AG09309 (cell line): ENCODE results near the gene GRM2.

Experiments
- DNase-seq: peaks from one replicate; pipeline ENCODE4 v3.0.0-alpha.2; 2010; ENCODE audit warnings: low read depth
- H3K4me3 ChIP-seq: 2 replicates; pipeline ENCODE4 v1.5.1; 2011; ENCODE audit warnings: mild to moderate bottlenecking, low read depth, low read length, moderate library complexity; ENCODE audit not compliant: control insufficient read depth
- TF ChIP-seq, protein P1 (sequence below): IDR thresholded peaks from 2 replicates; pipeline ENCODE4 v1.5.1; 2011; ENCODE audit warnings: mild to moderate bottlenecking, low read depth, low read length, inconsistent platforms; ENCODE audit not compliant: insufficient read depth, control insufficient read depth; ENCODE audit errors: missing control alignments

The GRM2 gene

DNA sequence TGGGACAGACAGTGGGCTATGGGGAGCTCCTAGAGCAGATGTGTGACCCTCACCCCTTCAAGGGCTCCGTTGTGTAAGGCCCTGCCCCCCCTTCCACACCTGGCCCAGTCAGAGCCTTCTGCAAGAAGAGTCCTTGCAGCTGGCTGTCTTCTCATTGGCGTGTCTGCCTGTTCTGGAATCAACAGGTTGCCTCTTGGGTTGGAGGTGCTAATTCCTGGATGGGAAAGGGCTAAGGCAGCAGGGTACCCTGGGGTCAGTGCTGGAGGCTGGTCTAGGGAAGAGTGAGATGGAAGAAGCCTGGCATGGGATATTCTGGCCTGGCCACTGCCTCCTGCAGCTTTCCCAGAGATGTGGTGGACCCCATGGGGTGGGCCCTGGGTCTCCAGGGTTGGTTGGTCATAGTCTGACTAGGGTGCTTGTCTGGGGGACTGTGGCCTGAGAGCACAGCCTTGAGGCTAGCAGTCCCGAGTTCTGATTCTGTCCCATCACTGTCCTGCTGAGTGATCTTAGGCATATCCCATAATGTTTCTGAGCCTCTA lies 30.7 kb upstream of the GRM2 start:
- TF ChIP-seq, protein P1, sequence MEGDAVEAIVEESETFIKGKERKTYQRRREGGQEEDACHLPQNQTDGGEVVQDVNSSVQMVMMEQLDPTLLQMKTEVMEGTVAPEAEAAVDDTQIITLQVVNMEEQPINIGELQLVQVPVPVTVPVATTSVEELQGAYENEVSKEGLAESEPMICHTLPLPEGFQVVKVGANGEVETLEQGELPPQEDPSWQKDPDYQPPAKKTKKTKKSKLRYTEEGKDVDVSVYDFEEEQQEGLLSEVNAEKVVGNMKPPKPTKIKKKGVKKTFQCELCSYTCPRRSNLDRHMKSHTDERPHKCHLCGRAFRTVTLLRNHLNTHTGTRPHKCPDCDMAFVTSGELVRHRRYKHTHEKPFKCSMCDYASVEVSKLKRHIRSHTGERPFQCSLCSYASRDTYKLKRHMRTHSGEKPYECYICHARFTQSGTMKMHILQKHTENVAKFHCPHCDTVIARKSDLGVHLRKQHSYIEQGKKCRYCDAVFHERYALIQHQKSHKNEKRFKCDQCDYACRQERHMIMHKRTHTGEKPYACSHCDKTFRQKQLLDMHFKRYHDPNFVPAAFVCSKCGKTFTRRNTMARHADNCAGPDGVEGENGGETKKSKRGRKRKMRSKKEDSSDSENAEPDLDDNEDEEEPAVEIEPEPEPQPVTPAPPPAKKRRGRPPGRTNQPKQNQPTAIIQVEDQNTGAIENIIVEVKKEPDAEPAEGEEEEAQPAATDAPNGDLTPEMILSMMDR, result no peak
- no peak for DNase-seq
- no peak overlapping the region for H3K4me3 ChIP-seq

DNA sequence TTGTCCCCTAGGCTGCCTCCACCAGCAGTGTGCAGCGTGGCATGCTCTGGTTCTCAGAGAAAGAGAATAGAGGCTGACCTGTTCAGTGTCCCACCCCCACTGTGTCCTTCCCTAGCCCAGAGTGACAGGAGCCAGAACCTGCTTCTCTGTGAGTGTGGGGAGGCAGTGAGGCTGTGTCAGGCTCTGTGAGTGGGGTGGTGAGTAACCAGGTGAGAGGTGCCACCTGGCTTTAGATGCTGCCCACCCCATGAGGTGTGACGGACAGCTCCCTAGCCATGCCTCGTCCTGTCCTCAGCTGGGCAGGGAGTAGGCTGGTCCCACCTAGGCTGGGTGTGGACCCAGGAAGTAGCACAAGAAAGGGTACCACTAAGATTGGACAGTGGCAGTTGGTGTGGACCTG lies 29.5 kb upstream of the GRM2 start:
- no peak overlapping the region for H3K4me3 ChIP-seq
- TF ChIP-seq, protein P1, result no peak
- DNase-seq, result no peak

DNA sequence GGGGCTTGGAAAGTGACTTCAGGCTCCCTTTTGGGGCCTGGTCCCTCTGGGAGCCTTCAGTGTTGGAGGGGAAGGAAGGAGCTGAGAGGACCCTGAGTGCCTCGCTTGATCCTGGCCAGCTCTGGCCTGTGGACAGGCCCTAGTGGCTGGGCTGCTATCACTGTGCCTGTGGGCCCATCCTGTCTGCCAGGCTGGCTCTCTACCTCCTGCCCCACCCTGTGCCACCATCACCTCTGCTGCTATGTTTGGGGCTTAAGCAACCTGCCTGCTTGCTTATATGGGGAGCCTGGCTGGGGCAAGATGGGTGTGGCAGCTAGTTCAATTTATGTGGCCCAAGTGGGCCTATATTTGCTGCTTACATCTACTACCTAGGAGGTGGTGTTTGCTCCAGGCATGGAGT lies 28.7 kb upstream of the GRM2 start:
- TF ChIP-seq, protein P1, result no peak
- no peak overlapping the region for H3K4me3 ChIP-seq
- DNase-seq, result no peak

DNA sequence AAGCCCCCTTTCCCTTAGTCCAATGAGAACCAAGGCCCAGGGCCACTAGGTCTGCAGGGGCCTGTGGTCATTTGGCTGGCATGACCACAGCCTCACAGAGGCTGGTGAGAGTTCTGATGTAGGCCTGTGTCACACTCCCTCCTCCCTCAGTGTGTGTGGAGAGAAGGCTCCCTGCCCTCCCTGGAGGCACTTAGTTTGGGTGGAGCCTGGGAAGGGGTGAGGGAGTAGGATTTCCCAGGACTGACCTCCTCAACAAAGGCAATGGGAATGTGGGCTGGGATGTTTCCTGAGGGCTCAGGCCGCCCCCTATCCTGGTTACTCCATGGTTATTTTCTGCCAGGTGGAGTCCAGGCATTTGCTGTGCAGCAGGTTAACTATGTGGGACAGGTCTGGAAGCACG lies 28.2 kb upstream of the GRM2 start:
- H3K4me3 ChIP-seq, result no peak overlapping the region
- DNase-seq, result no peak
- TF ChIP-seq, protein P1, result no peak

DNA sequence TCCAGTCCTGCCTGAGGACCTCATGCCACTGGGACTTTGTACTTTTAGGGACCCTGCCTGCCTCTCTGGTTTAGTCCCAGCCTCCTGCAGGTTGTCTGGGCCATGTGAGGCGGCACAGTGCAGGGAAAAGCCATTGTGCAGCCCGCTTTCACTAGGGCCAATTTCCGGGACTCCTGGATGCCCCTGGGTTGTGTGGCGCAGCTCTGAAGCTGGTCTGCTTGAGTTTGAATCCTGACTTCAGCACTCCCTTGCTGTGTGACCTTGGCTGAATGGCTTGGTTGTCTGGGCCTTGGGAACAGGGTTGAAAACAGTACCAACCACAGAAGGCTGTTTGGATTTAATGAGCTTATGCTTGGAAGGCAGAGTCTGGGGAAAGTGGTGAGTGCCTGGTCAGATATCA lies 27.6 kb upstream of the GRM2 start:
- TF ChIP-seq, protein P1, result no peak
- H3K4me3 ChIP-seq, result no peak overlapping the region
- DNase-seq, result no peak

DNA sequence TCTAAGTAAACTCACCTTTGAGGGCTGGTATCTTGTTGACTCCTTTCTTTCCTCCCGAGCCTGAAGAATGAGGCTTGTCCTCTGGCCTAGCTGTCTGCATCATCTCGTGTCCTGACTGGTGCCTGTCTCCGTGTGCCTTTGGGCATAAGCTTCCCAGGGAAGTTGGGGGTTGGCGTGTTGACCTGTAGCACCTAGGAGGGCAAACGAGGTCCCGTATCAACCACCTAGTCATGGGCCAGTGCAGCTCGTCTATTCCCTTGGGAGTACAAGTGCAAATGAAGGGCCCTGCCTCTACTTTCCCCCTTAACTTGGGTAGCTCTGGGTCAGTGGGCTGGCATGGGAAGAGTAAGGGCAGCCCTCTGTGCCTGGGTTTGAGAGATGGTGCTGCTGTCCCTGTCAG lies 27.1 kb upstream of the GRM2 start:
- no peak for DNase-seq
- H3K4me3 ChIP-seq, result no peak overlapping the region
- TF ChIP-seq, protein P1, result no peak

DNA sequence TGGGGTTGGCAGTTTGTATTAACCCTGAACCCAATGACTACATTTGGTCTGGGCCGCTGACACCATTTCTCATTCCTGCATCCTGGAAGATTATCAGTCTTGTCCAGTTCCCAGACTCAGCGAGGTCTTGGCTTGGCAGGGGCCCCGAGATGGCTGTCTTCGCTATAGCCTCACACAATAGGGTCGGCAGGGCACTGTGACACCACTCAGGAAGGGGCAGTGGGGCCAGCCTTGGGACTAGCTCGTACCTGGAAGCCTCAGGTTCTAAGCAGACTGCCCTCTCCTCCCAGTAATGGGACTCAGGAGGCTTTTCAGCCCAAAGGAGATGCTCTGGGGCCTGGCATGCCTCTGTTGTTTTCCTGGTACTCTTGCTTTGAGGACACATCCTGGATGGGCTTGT lies 26.7 kb upstream of the GRM2 start:
- TF ChIP-seq, protein P1, result no peak
- no peak for DNase-seq
- no peak overlapping the region for H3K4me3 ChIP-seq
